ENCODE results near the gene HP1BP3.

HP1BP3 gene

GRCh38 chr1:20770314-20771087, 16.6 kb downstream of the HP1BP3 start:
- DNase-seq, result no peak

- no peak for DNase-seq
Measured at GRCh38 chr1:20767271-20767670, 19.8 kb downstream of the HP1BP3 start.

GRCh38 chr1:20763417-20763816, 23.7 kb downstream of the HP1BP3 start:
- DNase-seq, result no peak

GRCh38 chr1:20760322-20760721, 26.8 kb downstream of the HP1BP3 start:
- no peak for DNase-seq

GRCh38 chr1:20753589-20753988, 33.5 kb downstream of the HP1BP3 start:
- DNase-seq, result no peak

GRCh38 chr1:20751462-20751990, 35.6 kb downstream of the HP1BP3 start:
- no peak for DNase-seq

GRCh38 chr1:20742671-20743070, 44.4 kb downstream of the HP1BP3 start:
- no peak for DNase-seq

GRCh38 chr1:20740781-20741180, 46.3 kb downstream of the HP1BP3 start:
- DNase-seq, result no peak

GRCh38 chr1:20739225-20739624, 47.9 kb downstream of the HP1BP3 start:
- DNase-seq, result no peak

GRCh38 chr1:20735581-20736111, 51.5 kb downstream of the HP1BP3 start:
- DNase-seq, result no peak

- DNase-seq, result no peak
Measured at GRCh38 chr1:20733360-20733975, 53.6 kb downstream of the HP1BP3 start.

GRCh38 chr1:20732588-20733359, 54.3 kb downstream of the HP1BP3 start, which contains the start of gene SH2D5:
Gene SH2D5, minus strand, starts transcription at chr1:20732703. Its CDS starts 4,659 bp downstream, at chr1:20728044.
- peak; percentile 83 for DNase-seq

GRCh38 chr1:20732071-20732587, 55.0 kb downstream of the HP1BP3 start:
- DNase-seq, result peak; percentile 86

- no peak for DNase-seq
Measured at GRCh38 chr1:20731057-20731991, 55.8 kb downstream of the HP1BP3 start.

GRCh38 chr1:20730690-20731056, 56.4 kb downstream of the HP1BP3 start:
- DNase-seq, result no peak

- peak; percentile 42 for DNase-seq
Measured at GRCh38 chr1:20729990-20730689, 57.0 kb downstream of the HP1BP3 start.

- peak; percentile 46 for DNase-seq
Measured at GRCh38 chr1:20729155-20729931, 57.8 kb downstream of the HP1BP3 start.

- DNase-seq, result peak; percentile 47
Measured at GRCh38 chr1:20728371-20729154, 58.5 kb downstream of the HP1BP3 start.

- peak; percentile 50 for DNase-seq
Measured at GRCh38 chr1:20727746-20728316, 59.3 kb downstream of the HP1BP3 start.

Data from activated CD8-positive, alpha-beta memory T cell treated with anti-CD3 and anti-CD28 coated beads, Interleukin-2, amount 50 U/mL, for 48 hours (primary cell).